ENCODE data around the gene FDCSP. TPM values are rescaled to one million over a fixed set of nuclear protein-coding genes. Genes with fewer than 3 reads are reported as not detected.

Gene FDCSP
- total RNA-seq, 1 donor from 2014 or later: not detected

GRCh38 chr4:70183168-70183939 is 42.6 kb upstream of the FDCSP start:
- Histone ChIP-seq H3K79me2 (ENCODE audit: low read depth) (no peaks in the 10 kb centered on the region), H3K4me2 (no peak overlapping the region), H3K9ac (no peak overlapping the region), H3K9me3 (ENCODE audit: low read depth) (no peaks in the 10 kb centered on the region), H3F3A (ENCODE audit: low read depth) (no peaks in the 10 kb centered on the region), H3K36me3 (no peaks in the 10 kb centered on the region), H3K4me3 (no peak overlapping the region), H3K27ac (no peak overlapping the region), H3K27me3 (no peaks in the 10 kb centered on the region), H4K20me1 (ENCODE audit: low read depth) (no peaks in the 10 kb centered on the region), H2AFZ (replicated peaks) (no peak overlapping the region), H3K4me1 (no peaks in the 10 kb centered on the region)
- Mint-ChIP-seq H3K27ac (no peak overlapping the region), H3K36me3 (no peaks in the 10 kb centered on the region), H3K9me3 (no peaks in the 10 kb centered on the region), H3K4me1 (no peaks in the 10 kb centered on the region), H3K27me3 (ENCODE audit: insufficient read depth, low read depth) (no peaks in the 10 kb centered on the region), H3K4me3 (no peak overlapping the region)
- TF ChIP-seq EZH2 (IDR thresholded peaks at IDR 0.05): no peak
- TF ChIP-seq EZH2phosphoT487 (IDR thresholded peaks at IDR 0.05): no peak
- TF ChIP-seq CTCF (IDR thresholded peaks at IDR 0.05): peak; percentile 97
- DNase-seq (ENCODE audit: low spot score): peak; percentile 82

- Histone ChIP-seq H3K27me3 (no peaks in the 10 kb centered on the region), H3K9ac (no peak overlapping the region), H3K4me2 (no peak overlapping the region), H3K4me1 (no peaks in the 10 kb centered on the region), H3K9me3 (ENCODE audit: low read depth) (no peaks in the 10 kb centered on the region), H3F3A (ENCODE audit: low read depth) (no peaks in the 10 kb centered on the region), H3K79me2 (ENCODE audit: low read depth) (no peaks in the 10 kb centered on the region), H3K4me3 (no peak overlapping the region), H4K20me1 (ENCODE audit: low read depth) (no peaks in the 10 kb centered on the region), H3K27ac (no peak overlapping the region), H3K36me3 (no peaks in the 10 kb centered on the region), H2AFZ (replicated peaks) (no peak overlapping the region)
- Mint-ChIP-seq H3K36me3 (no peaks in the 10 kb centered on the region), H3K27ac (no peak overlapping the region), H3K4me1 (no peaks in the 10 kb centered on the region), H3K9me3 (no peaks in the 10 kb centered on the region), H3K27me3 (ENCODE audit: insufficient read depth, low read depth) (no peaks in the 10 kb centered on the region), H3K4me3 (no peak overlapping the region)
- TF ChIP-seq EZH2 (IDR thresholded peaks at IDR 0.05): no peak
- TF ChIP-seq EZH2phosphoT487 (IDR thresholded peaks at IDR 0.05): no peak
- TF ChIP-seq CTCF (IDR thresholded peaks at IDR 0.05): no peak
- no peak for DNase-seq (ENCODE audit: low spot score)
Observed at GRCh38 chr4:70183940-70184246, 42.0 kb upstream of the FDCSP start.

GRCh38 chr4:70187216-70187615 is 38.7 kb upstream of the FDCSP start:
- H3K27me3 Mint-ChIP-seq (ENCODE audit: insufficient read depth, low read depth): no peaks in the 10 kb centered on the region

More at GRCh38 chr4:70187216-70187615, 38.7 kb upstream of the FDCSP start:
- no peak overlapping the region for H2AFZ ChIP-seq (replicated peaks)
- no peaks in the 10 kb centered on the region for H3K4me1 ChIP-seq
- no peak overlapping the region for H3K4me2 ChIP-seq
- Mint-ChIP-seq H3K36me3 (no peaks in the 10 kb centered on the region), H3K4me1 (no peaks in the 10 kb centered on the region), H3K4me3 (no peak overlapping the region), H3K9me3 (no peaks in the 10 kb centered on the region), H3K27ac (no peak overlapping the region)
- TF ChIP-seq CTCF (IDR thresholded peaks at IDR 0.05) (no peak), EZH2 (IDR thresholded peaks at IDR 0.05) (no peak), EZH2phosphoT487 (IDR thresholded peaks at IDR 0.05) (no peak)
- no peak overlapping the region for H3K27ac ChIP-seq
- H3K27me3 ChIP-seq: no peaks in the 10 kb centered on the region
- no peak overlapping the region for H3K4me3 ChIP-seq
- no peaks in the 10 kb centered on the region for H3K36me3 ChIP-seq
- H3K9me3 ChIP-seq (ENCODE audit: low read depth): no peaks in the 10 kb centered on the region
- no peaks in the 10 kb centered on the region for H3K79me2 ChIP-seq (ENCODE audit: low read depth)
- no peak overlapping the region for H3K9ac ChIP-seq
- no peaks in the 10 kb centered on the region for H4K20me1 ChIP-seq (ENCODE audit: low read depth)
- DNase-seq (ENCODE audit: low spot score): no peak
- no peaks in the 10 kb centered on the region for H3F3A ChIP-seq (ENCODE audit: low read depth)

Measured in neural progenitor cell (in vitro differentiated cells).